ENCODE measurements around the gene TEAD1.

Gene TEAD1

DNA sequence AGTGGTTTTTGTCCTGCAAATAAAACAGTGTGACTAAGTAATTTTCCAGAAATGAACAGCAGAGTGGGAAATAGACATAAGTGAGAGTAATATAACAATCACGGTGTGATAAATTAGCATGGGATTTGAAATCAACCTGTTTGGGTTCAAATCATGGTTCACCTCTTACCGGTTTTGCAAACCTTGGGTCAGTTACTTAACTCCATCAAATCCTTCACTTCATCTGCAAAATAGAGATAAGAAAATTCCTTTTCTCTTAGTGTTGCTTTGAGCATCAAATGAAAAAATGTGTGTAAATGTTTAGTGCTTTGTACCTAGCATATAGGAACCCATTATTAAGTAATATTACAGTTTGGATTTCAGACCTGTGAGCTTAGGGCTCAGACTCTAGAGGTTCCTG, 152.2 kb downstream of the TEAD1 start:
- H3K4me3 ChIP-seq (ENCODE audit: control insufficient read depth, low read depth, low read length) = no peak overlapping the region
- TF ChIP-seq CTCF (IDR thresholded peaks at IDR 0.05; ENCODE audit: control insufficient read depth, insufficient read depth, low read depth, low read length, missing control alignments) = no peak
- DNase-seq (ENCODE audit: low read depth) = no peak

- TF ChIP-seq CTCF (IDR thresholded peaks at IDR 0.05; ENCODE audit: control insufficient read depth, insufficient read depth, low read depth, low read length, missing control alignments) = no peak
- DNase-seq (ENCODE audit: low read depth) = no peak
- no peak overlapping the region for H3K4me3 ChIP-seq (ENCODE audit: control insufficient read depth, low read depth, low read length)
Observed at GRCh38 chr11:12827369-12827768, 153.1 kb downstream of the TEAD1 start.

DNA sequence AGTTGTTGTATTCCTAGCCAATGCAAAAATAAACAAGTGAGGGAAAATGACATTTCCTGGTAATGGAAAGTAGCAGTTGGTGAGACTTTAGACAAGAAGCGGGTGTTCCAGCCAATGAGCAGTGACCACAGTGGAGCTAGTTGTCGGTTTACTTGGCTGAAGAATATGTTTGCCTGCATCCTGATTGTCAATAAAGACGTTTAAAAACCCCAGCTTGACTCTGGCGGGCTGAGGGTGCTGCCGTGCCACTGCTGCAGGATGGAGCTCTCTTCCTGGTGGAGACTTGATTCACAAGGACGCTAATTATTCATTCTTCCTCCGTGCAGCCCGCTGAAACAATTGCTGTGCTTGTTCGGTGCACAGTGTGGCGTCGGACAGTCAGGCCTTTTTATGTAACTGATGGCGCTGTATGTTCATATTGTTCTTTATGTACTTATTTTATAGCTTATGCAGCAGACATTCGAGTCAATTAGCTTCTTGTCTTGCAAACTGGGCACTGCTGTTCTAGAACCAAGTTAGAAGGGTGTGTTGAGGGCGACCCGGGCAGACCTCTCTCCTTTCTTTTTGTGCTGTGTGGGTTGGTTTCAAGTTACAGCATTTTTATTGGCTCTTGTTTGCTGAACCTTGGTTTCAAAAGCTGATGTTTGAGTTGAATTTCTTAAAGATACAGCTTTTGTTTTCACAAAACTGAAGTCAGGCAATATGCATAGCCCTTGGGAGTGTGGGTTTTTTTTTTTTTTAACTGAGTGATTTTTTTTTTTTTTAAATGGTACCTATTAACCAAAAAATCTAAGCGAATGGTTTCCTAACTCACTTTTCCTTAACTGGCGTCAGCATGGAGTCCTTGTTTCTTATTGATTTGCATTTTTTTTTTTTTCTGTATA, 153.9 kb downstream of the TEAD1 start:
- DNase-seq (ENCODE audit: low read depth) = peak; percentile 50
- H3K4me3 ChIP-seq (ENCODE audit: control insufficient read depth, low read depth, low read length) = peak overlapping the region; percentile 27
- no peak for TF ChIP-seq CTCF (IDR thresholded peaks at IDR 0.05; ENCODE audit: control insufficient read depth, insufficient read depth, low read depth, low read length, missing control alignments)

DNA sequence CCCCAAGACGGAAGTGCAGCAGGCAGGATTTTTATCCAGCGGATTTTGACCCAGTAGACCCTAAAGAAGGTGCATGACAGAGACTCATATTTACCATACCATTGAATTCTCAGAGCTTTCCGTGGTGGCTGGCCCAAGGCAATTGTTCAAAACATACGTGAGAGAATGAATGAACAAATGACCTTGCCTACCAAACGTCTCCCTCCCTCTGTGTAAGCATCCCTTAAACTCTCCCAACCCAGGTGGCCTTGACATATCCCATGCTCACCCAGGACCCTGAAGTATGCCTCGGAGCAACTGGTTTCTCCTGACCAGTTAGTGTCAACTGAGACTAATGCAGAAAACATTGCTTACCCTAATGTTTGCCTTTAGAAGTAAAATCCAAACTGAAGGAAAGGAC, 154.9 kb downstream of the TEAD1 start:
- no peak for DNase-seq (ENCODE audit: low read depth)
- no peak overlapping the region for H3K4me3 ChIP-seq (ENCODE audit: control insufficient read depth, low read depth, low read length)
- no peak for TF ChIP-seq CTCF (IDR thresholded peaks at IDR 0.05; ENCODE audit: control insufficient read depth, insufficient read depth, low read depth, low read length, missing control alignments)

DNA sequence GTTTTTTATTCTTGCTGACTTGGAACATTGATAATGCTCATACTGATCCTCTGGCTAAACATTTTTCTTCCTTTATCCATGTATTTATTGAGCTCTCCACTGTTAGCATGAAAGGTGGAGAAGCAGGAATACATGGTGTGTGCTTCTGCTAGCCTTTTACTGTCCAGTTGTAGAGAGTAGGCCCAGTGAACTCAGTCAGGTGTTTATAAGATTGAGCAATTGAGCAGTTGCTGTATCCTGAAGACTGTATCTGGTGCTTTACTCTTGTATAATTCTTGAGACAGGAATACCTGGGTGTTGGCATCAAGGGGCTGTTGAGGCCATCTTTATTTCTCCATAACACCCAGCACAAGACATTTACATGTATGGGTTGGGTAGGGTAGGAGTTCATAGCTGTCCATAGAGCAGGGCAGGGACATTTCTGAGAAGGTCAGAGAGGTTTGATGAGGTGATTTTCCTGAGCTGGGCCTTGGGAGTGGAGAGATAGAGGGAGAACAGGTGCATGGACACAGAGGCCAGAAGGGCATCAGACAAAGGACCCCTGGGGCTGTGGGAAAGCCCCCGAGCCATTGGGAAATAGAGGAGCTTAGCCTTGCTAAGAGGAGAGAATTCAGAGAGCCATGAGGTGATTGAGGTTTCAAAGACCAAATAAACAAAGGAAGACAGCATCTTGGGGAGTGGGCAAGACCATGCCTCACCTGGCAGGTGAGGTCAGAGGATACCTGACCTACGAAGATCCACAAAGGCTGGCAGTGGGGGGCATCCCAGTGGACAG, 155.5 kb downstream of the TEAD1 start:
- TF ChIP-seq CTCF (IDR thresholded peaks at IDR 0.05; ENCODE audit: control insufficient read depth, insufficient read depth, low read depth, low read length, missing control alignments) = no peak
- no peak for DNase-seq (ENCODE audit: low read depth)
- H3K4me3 ChIP-seq (ENCODE audit: control insufficient read depth, low read depth, low read length) = no peak overlapping the region

GRCh38 chr11:12831471-12832202, 157.4 kb downstream of the TEAD1 start:
- no peak for DNase-seq (ENCODE audit: low read depth)
- no peak for TF ChIP-seq CTCF (IDR thresholded peaks at IDR 0.05; ENCODE audit: control insufficient read depth, insufficient read depth, low read depth, low read length, missing control alignments)
- no peak overlapping the region for H3K4me3 ChIP-seq (ENCODE audit: control insufficient read depth, low read depth, low read length)
